ENCODE data around the gene DNAAF2.

The DNAAF2 gene

GRCh38 chr14:49581209-49582112, 53.6 kb downstream of the DNAAF2 start:
- TF ChIP-seq CTCF (IDR thresholded peaks at IDR 0.05) = no peak

GRCh38 chr14:49579841-49580240, 55.2 kb downstream of the DNAAF2 start:
- H3K27ac ChIP-seq = no peak overlapping the region
- no peak overlapping the region for H3K4me3 ChIP-seq (ENCODE audit: low read depth in 1 of 2, low read length in 1 of 2)
- peaks cover 1 to 3% of the 10 kb centered on the region in 2 experiments for H3K4me1 ChIP-seq (ENCODE audit: control insufficient read depth in 1 of 2, insufficient read depth in 1 of 2, low read depth in 1 of 2, low read length in 1 of 2)
- no peaks in the 10 kb centered on the region for H3K9me3 ChIP-seq
- no peaks in the 10 kb centered on the region for H3K27me3 ChIP-seq
- peaks cover 26% of the 10 kb centered on the region for H3K36me3 ChIP-seq
- no peak for TF ChIP-seq CTCF (IDR thresholded peaks at IDR 0.05)

More at GRCh38 chr14:49581209-49582112, 53.6 kb downstream of the DNAAF2 start:
- Histone ChIP-seq H3K27me3 (no peaks in the 10 kb centered on the region), H3K36me3 (peaks cover 22% of the 10 kb centered on the region), H3K27ac (no peak overlapping the region), H3K4me3 (ENCODE audit: low read depth in 1 of 2, low read length in 1 of 2) (no peak overlapping the region), H3K4me1 (ENCODE audit: control insufficient read depth in 1 of 2, insufficient read depth in 1 of 2, low read depth in 1 of 2, low read length in 1 of 2) (peaks cover 11 to 13% of the 10 kb centered on the region in 2 experiments), H3K9me3 (no peaks in the 10 kb centered on the region)

- H3K36me3 ChIP-seq = peaks cover 18% of the 10 kb centered on the region
- no peaks in the 10 kb centered on the region for H3K4me1 ChIP-seq (ENCODE audit: control insufficient read depth in 1 of 2, insufficient read depth in 1 of 2, low read depth in 1 of 2, low read length in 1 of 2)
- no peaks in the 10 kb centered on the region for H3K27me3 ChIP-seq
- H3K9me3 ChIP-seq = no peaks in the 10 kb centered on the region
- TF ChIP-seq CTCF (IDR thresholded peaks at IDR 0.05) = no peak
- no peak overlapping the region for H3K4me3 ChIP-seq (ENCODE audit: low read depth in 1 of 2, low read length in 1 of 2)
- H3K27ac ChIP-seq = no peak overlapping the region
Observed at GRCh38 chr14:49578141-49578540, 56.9 kb downstream of the DNAAF2 start.
